Stimulated activated CD4-positive, alpha-beta T cell treated with anti-CD3 and anti-CD28 coated beads, TNF-alpha, amount 100 ng/mL, for 1 hour (primary cell): ENCODE measurements around the gene CACNA1E.

Experiments
- DNase-seq, 3 donors: peaks; one replicate each; pipeline ENCODE4 v3.0.0-alpha.2; 2020; ENCODE audit warnings: low read depth in 3 of 3, low spot score in 1 of 3

CACNA1E gene

DNA sequence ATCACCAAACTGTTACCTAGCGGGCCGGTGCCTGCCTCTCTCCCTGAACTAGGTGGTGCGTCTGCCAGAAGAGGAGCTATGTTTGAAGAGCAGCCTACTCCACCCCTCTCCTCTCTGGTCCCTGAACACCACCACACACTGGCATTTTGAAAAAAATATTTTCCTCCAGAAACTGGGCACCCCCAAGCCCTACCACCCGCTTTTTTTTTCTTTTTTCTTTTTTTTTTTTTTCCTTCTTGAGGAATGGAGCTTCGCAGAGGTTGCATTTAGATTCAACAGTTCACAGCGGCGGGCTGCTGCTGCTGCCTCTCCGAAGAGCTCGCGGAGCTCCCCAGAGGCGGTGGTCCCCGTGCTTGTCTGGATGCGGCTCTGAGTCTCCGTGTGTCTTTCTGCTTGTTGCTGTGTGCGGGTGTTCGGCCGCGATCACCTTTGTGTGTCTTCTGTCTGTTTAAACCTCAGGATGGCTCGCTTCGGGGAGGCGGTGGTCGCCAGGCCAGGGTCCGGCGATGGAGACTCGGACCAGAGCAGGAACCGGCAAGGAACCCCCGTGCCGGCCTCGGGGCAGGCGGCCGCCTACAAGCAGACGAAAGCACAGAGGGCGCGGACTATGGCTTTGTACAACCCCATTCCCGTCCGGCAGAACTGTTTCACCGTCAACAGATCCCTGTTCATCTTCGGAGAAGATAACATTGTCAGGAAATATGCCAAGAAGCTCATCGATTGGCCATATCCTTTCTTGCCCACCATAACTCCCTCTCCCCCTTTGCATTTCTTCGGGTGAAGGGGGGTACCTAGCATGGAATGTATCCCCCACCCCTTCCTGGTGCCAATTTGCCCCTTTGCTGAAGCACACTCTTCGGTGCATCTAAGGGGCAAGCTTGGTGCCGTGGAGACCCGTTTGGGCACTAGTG is at the start of gene CACNA1E:
TSS of gene CACNA1E (plus strand) at position 233 of the 911 bp plus-strand sequence. CDS start at position 461, 228 bp downstream.
- no peak for DNase-seq

DNA sequence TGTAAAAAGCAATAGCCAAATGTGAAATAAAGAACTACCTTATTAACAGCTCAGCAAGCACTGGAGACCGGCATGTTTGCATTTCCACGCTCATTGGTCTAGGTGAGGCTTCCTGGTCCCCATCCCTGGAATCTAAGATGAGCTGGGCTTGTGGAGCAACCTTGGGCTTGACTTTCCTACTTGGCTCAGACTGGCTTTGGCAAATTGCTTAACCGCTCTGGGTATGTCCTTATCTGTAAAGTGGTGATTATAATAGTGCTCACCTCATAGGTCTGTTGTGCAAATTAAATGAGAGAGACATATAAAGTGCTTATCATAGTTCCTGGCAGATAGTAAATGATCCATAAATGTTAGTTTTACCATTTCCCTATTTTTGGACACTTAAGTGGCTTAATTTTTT is 49.4 kb upstream of the CACNA1E start:
- no peak for DNase-seq

DNA sequence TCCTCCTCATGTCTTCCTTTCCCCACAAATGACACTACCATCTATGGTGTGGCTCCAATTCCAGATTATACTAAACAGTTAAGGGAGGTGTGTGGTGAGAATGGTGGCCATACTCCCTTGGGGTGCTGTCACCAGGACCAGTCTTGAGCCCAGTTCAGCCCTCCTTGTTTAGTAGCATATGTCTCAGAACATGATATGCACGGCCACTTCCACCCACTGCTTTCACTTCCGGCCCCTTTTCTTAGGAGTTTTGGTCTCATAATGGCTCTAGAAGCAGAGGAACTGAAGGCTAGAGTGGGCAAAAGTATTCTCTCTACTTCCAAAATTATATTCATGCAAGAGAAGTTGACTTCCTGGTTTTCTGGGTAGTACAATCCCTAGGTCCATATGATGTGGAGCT is 45.3 kb upstream of the CACNA1E start:
- DNase-seq: no peak

DNA sequence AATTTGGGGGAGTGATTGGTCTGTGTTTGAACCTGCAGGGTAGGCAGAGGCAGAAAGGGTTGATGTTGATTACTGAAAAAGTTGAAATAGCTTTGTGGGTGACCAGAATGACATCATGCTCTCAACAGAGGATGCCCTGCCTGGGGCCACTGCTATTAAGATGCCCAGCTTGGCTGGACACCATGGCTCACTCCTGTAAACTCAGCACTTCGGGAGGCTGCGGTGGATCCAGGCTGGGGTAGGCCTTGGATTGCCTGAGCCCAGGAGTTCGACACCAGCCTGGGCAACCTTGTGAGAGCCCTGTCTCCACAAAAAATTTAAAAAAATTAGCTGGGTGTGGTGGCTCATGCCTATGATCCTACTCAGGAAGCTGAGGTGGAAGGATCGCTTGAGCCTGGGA is 42.8 kb upstream of the CACNA1E start:
- DNase-seq: no peak

DNA sequence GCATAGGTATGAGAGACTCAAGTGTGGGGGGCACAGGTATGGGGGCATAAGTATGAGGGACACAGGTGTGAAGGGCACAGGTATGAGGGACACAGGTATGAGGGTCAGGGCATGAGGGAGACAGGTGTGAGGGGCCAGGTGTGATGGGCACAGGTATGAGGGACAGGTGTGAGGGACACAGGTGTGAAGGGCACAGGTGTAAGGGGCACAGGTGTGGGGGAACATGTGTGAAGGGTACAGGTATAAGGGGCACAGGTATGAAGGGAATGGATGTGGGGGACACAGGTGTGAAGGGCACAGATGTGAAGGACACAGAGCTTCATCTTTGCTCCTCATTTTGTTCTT is 41.2 kb upstream of the CACNA1E start:
- DNase-seq: no peak

DNA sequence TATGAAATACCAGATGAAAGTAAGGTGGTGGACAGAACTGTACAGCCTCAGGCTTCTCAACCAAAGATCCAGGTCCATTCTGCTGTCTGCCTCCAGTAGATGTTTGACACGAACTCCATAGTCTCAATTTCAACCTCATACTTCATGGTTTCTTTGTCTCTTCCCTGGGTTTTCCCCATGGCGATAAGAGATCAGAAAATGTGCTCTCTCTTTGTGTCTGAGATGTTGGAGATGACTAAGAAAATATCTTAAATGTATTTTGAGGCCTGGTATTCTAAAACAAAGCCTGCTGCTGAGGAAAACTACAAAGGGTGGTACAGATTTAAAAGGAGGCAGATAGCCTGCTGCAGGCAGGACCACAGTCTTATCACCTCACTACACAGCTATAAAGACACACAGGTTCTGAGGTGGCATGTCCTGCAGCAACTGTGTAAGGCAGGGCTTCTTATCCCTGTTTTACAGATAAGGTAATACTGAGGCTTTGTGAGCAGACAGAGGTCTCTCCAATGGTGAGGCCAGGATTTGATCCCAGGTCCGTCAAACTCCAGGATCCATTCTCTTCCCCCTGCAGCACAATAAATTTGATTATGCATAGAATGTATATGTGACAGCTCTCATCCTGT is 40.0 kb upstream of the CACNA1E start:
- DNase-seq: no peak

DNA sequence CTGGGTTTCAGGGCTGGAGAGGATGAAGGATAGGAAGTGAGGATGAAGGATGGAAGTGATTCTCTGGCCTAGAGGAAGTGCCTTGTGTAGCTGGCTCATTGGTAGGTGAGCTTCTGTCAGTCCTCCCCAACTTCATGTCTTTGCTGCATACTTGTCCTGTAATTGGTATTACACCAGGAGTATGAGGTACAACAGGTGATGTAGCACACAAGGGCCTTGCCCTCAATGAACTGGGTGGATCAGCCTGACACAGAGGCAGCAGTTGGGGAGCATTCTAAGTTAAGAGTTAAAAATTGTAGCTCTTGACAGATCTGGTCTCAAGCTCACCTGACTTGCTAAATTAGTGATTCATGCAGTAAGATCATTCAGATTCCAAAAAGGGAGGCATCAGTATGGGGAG is 37.9 kb upstream of the CACNA1E start:
- DNase-seq: no peak

DNA sequence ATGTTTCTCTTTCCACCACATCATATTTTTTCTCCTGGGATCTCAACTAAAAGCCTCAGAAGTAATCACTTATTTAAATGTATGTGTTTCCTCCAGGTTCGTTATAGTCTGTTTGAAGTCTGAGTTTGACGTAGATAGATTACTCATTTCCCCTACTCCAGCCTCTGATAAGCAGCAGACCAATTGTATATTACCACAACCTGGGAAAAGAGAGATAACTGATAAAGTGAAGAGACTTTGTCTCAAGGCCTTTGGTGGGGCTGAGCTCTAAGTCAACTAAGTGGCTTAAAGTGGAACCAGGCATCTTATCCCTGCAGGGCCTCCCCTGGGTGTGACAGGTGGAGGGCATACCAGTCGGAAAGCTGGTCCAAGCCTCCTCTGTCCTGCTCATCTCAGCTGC is 34.9 kb upstream of the CACNA1E start:
- no peak for DNase-seq

DNA sequence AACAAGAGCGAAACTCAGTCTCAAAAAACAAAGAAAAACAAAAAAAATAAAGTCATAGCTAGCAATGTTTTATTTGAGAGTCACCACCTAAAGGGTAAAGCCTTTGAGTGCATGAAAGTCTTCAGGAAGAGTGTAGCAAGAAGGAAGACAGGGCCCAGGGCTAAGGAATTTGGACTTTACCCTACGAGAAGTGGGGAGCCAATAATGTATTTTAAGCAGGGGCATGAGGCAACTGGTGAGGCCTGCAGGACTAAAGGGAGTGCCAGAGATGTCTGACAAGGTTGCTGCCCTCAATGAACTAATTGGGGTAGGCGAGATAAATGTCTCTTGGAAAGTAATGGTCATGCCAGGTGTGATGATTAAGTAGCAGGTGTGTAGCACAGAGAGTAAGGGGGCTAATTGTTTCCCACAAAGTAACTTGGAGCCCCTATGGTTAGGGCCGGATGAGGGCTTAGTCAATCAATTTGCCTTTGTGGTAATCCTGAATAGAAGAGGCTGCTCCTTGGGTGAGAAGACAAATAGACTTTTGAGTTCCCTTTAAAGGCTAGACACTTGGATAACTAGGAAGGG is 31.6 kb upstream of the CACNA1E start:
- no peak for DNase-seq

DNA sequence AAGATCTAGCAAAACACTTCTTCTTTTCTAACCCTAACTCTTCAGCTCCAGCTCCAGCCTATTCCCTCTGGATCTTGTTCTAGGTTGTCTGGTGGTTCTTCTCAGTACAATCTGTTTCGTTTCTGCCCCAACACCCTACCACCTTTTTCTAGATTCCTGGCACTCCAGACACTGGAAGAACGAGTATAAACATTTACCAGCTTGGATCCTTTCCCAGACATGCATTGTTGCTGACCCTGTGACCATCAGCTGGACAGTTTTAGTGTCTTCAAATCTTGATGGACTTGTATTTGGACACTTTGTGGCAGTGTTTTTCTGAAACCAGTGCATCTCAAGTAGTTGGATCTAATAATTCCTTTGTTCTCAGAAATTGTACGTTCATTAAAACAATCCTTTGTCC is 30.6 kb upstream of the CACNA1E start:
- no peak for DNase-seq

DNA sequence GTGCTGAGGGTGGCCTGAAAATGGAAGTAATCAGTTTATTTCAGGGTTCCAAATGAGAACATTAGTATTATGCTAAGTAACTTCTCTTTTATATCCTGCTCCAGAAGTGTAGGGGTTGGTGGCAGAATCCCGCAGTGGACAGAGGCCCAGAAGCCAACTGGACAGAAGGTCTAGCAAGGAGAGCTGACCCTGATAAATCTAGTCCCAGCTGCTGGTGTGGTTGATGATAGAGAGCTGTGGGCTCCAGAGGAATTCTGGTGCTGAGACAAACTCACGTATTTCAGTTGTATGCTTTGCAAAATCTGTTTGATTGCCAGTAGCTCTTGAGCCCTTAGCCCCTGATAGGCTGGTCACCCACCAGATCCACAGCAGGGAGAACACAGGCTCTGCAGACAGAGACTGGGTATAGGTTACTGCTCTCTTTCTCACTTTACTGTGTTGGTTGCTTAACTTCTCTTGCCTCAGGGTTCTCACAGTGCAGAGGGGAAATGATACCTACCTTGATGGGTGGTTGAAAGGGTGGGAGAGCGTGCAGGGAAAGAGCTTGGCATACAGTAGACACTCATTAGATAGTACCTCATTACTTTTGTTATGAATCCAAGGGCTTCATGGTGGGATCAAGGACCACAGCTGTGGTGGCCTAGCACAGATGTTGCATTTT is 29.6 kb upstream of the CACNA1E start:
- DNase-seq: no peak

DNA sequence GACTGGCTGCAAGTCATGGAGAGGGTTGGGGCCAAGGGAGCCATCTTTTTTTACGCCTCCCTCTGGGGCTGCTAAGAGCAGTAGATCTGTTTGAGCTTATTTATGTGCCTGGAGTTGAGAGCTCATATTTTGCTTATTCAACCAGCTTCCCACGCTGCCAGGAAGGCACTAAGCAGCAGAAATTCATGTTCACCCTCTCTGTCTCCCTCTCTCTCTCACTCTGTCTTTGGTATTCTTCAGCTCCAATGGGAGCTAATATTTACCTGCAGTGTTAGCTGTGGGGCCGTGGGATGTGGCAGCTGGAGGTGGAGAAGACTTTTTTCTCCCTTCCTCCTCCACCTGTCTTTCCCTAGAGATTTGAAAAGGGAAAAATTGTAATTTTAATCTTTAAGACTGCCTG is 26.8 kb upstream of the CACNA1E start:
- DNase-seq: no peak

DNA sequence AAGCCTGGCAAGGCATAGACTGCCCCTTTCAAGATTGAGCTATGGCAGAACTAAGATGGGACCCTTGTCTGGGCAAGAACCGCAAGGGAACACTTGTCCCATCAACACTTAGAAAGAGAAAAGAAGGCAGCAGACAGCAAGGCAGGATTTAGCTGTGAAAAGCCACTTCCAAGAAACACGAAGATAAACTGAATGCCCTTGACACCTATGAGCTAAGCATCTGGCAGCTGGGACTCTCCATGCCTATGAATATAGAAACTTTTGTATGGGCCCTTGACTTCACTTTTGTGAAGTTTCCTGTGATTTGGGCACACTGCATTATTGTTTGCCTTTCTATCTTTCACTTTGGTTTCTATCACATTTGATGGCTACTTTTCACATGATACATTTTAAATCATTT is 24.9 kb upstream of the CACNA1E start:
- no peak for DNase-seq

DNA sequence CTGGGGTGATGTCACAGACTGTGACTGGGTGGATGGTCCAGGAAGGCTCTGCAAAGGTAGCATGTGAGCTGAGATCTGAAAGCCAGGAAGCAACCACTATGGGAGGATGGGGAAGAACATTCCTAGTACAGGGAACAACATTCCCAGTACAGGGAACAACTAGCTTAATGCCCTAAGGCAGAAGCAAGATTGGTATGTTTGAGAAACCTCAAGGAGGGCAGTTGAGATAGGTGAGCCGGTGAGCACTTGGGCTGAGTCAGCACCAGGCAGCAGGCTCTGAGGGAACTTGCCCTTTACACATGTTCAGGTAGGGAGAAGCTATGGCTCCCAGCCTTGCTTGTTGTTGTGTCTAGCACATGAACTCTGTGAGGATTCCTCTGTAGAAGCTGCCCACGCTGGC is 24.2 kb upstream of the CACNA1E start:
- DNase-seq: no peak

DNA sequence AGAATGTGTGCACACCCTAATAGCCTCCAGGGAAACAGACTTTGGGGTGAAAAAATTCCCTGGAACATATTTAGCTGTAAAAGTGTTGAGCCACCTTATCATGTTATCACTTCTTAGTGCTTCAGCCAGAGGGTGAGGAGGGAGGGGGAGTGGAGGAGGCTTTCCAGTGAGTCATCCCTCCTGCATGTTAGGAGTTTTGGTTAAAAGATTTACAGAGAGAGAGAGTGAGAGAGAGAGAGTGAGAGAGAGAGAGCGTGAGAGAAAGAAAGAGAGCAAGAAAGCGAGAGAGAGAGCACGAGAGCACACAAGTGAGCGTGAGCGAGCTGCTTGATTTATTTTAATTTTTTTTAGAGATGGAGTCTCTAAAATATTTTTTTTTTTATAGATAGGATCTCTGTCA is 13.5 kb upstream of the CACNA1E start:
- DNase-seq: no peak

DNA sequence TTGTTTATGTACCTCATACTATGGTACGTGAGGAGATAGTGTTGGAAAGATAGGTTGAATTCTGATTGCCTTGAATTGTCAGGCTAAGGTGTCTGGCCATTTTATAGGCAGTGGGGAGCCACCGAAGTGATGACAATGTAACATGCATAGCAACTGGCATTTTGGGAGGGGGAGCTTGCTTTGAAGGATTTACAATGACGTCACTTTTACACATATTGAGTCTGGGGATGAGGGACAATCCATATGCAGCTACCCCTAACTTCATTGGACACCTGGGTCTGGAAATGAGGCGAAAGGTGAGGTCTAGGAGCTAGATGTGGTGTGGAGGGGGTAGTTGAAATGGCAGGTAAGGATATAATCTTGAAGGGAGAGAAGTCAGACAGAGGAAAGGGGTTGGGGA is 7.7 kb upstream of the CACNA1E start:
- no peak for DNase-seq

DNA sequence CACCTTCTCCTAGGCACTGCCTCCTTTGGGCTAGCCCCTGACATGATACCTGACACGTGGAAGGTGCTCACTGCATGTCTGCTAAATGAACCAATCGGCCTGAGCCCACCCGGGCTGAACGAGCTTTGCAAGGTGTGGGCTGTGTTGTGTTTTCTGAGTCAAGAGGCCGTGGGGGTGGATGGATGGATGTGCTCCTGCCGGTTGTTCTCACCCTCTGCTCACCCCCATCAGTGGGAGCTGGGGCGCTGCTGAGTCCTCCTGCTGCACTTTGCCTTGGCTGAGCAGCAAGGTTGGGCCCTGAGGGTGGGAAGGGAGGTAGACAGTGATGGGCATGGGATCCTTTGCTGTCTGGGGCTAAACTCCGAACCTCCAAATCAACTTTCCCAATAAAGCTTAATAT is 6.7 kb upstream of the CACNA1E start:
- DNase-seq: no peak

DNA sequence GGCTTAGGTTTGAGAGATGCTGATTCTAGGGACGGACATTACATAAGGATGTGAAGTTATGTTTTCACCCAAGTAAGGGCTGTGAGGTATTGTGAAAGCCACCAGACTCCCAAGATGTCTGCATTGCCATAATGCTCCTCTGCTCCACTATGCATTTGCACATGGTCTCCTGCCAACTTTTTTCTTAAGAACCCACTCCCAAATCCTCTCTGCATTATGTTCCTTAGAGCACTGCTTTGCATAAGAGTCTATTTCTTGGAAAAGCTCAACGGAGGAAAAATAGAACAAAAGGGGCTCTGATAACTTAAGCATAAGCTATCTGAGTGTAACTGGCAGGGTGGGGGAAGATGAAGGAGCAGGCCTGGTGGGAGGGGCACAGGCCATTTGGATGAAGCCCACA is 5.0 kb upstream of the CACNA1E start:
- DNase-seq: no peak

DNA sequence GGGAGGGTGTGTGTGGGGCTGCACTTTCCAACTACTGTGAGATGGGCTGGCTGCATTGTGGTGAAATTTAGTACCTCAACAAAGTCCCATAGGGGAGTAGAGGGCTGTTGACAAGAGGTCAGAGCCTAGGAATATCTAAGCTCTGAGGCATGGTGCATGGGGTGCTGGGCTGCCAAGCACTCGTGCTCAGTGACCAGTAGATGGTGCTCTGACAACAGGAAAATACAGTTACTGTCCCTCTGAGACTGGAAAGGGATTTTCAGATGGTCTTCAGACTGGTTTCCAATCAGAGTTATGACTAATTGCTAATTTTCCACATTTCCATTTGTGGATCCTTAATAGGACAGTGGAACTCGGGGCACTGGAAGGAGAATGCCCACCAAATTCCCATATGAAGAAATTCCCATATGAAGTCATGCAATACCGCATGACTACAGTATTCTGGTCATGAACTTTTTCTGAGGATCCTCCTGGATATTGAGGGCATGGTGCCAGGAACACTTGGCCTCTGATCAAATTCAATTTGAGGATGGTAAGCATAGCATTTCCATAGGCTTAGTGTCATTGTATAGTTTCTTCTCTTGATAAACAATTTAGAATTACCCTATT is 4.1 kb upstream of the CACNA1E start:
- no peak for DNase-seq

DNA sequence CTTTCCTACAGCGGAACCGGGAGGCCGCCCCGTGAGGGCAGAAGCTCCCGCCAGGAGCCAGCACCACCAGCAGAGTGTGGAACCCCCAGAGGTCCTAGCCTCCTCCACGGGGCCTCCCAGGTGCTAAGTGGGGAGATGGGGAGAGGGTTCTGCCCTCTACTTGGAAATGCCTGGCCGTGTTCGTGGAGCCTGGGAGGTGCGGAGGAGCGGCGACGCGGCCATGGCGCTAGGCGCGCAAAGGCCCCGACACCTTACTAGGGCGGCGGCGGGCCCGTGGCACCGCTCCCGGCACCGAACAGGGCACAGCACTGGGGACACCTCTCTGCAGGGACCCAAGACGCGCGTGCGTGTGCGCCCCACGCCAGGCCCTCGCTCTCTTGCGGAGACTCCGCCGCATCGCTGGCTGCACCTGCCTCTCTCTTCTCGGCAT is 1.3 kb upstream of the CACNA1E start:
- DNase-seq: no peak

DNA sequence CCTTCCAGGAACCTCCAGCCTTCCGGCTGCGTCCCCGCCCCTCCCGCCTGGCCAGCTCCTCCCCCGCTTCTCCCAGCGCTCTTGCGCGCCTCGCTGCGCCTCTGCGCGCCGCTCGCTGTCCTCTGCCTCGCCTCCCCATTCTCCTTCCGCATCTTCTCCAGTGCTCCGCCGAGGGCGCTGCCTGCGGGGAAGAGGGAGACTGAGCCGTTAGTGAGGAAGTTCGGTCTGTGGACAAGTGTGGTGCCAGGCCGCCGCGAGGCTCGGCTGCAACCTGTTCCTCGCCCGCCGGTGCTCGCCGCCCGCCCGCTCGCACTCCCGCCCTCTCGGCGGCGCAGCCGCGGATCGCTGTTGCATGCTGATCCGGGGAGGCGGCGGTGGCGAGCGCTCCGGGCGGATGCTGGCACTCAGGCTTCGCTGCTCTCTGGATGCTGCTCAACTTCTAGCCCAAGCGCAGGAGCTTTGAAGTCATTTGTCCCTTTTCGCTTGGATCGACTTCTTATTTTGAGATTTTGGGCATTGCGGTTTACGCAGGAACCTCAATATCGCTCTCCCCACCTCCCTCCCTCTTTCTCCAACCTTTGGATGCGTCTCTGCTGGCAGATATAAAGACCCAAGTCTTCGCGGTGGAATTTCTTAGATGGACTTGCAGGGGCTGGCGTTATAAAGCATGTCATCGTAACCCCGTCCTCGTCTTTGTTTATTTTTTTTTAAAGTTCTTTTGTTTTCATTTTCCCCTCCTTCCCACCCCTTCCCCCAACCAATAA is 614 bp upstream of the CACNA1E start:
- peak in 1 of 3 donors; percentile 2 for DNase-seq
